ENCODE results near the gene IRAK2.

Gene IRAK2

DNA sequence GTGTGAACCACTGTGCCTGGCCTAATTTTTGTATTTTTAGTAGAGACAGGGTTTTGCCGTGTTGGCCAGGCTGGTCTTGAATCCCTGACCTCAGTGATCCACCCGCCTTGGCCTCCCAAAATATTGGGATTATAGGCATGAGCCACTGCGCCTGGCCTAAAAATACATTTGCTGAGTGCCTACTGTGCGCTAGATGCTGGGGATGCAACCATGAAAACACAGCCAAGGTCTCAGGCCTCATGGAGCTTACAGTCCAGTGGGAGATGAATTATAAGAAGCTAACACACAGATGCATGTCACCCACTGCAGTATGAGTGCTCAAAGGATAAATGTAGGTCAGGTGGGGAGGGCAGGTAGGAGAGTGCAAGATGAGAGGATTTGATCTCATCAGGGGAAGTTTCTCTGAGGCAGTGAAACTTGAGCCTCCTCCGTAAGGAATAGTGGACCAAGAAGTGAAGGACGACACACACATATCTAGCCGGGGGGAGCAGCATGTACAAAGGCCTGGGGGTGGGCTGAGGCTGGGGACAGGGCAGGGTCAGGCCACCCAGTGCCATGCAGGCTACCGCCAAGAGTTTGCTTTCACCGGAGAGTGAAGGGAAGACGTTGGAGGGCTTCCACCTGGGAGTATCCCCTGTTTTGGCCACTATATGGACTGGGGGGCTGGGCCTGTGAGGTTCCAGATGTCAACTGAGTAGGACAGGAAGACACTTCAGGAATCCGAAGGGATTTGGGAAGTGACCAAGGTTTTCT is 24.3 kb downstream of the IRAK2 start:
- no peak overlapping the region for H3K4me3 ChIP-seq (ENCODE audit: low read depth, low read length)

DNA sequence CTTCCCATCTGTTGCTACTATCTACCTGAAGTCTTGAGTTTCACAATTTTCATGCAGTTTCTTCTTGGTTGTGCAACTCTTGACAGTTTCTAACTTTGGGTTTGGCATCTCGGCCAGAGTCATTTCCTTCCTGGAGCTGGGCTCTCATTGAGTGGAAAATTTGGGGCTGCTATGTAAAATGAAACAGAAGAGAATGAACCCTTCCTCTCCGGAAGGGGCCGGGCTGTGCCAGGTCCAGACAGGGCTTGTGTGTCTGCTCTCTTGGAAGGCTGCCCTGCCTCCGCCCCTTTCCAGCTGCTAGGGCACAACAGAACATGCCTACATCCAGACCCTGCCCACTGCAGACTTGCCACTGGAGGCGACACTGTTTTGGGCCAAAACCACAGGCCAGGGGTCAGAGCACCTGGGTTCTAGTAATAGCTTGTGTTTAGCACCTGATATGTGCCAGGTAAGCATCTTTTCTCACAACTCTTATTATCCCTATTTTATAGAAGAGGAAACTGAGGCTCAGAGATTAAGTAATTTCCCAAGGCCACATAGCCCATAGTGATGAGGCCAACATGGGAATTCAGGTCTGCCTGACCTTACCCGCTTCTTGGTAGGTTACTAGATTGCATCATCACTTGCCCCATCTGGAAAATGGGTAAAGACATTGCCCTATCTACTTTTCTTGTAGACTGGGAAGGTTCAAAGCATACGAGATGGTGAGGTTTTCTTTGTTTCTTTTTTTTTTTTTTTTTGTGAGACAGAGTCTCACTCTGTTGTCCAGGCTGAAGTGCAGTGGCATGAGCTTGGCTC is 25.0 kb downstream of the IRAK2 start:
- H3K4me3 ChIP-seq (ENCODE audit: low read depth, low read length), result no peak overlapping the region

DNA sequence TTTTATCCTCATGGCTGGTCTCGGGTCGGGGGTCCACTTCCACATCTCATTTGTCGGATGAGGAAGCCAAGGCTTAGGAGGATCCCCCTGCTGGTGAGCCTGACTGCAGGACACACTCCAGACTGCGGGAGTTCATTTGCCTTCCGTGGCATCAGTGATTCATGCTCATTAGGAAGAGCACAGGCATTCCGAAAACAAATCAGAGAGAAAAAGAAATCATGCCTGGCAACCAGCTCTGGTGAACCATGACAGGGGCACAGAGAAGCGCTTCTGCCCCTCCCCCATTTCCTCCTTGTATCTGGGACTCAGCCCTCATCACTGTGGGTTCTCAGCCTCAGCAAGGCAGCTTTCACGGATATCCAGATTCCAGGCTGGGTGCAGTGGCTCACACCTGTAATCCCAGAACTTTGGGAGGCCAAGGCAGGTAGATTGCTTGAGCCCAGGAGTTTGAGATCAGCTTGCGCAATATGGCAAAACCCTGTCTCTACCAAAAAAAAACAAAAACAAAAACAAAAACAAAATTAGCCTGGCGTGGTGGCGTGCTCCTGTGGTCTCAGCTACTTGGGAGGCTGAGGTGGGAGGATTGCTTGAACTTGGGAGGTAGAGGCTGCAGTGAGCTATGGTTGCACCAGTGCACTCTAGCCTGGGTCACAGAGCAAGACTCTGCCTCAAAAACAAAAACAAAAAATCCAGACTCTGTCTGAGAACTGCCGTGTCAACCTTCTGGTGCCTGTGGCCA is 28.4 kb downstream of the IRAK2 start:
- H3K4me3 ChIP-seq (ENCODE audit: low read depth, low read length), result no peak overlapping the region

- H3K4me3 ChIP-seq (ENCODE audit: low read depth, low read length), result no peak overlapping the region
Measured at GRCh38 chr3:10193692-10194327, 29.1 kb downstream of the IRAK2 start.

DNA sequence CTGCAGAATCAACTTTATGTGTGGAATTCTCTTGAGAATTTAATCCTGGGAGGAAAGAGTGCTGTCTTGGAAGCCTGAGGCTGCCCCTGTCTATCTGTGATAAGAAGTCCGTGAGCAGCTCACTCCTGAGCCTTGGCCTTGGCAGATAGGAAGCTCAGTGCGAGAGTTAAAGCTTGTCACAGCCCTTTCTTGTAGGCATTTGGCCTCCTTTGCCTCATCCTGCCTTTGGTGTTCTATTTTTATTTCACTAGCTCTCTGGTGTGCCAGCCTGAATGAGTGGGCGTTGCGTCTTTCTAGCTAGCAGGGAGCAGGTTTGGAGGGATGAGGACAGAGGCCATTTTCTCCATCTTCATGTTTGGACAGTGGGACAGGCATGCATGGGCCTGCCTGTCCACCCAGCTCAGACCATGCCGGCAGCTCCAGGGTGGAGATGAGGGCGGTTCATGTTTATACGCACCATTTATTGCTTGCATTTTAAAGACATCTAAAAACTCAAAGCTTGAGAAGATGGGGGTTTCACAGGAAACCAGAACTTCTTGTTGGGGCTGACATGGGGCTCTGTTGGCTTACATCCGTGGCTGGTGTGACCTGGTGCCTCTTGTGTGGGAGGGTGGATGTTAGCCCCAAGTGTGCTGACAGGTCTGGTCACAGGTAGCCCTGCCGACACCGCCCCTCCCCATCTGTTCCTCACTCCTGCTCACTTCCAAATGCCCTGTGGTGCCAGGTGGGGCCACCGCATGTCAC is 29.8 kb downstream of the IRAK2 start:
- H3K4me3 ChIP-seq (ENCODE audit: low read depth, low read length), result no peak overlapping the region

GRCh38 chr3:10195366-10196089 is 30.8 kb downstream of the IRAK2 start:
- H3K4me3 ChIP-seq (ENCODE audit: low read depth, low read length), result no peak overlapping the region

DNA sequence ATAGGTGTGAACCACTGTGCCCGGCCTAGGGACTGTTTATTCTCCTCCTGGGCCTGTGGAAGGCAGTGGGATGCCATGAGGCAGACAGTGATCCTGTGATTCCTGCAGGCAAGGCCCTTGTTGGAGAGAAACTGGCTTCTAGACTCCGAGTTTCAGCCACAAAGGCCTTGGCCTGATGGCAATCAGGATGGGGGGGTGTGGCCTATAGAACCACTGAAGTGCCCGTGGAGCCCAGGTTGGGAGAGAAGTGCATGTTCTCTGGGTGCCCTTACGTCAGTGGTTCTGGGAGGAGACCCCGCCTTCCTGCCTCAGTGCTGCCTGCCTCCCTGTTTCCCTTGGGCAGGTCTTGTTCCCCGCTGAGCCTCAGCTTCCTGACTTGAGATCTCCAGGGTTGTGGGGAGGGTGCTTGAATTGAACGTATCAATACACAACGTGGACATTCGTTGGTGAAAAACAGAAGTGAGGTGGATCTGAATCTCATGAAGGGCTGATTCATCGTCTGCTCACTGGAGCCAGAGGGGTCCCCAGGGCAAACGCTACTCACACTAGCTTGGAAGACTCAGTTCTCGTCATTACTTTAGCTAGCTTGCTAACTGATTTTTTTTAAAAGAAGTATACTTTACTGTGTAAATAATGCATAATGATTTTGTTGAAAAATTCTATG is 31.8 kb downstream of the IRAK2 start:
- no peak overlapping the region for H3K4me3 ChIP-seq (ENCODE audit: low read depth, low read length)

- no peak overlapping the region for H3K4me3 ChIP-seq (ENCODE audit: low read depth, low read length)
Measured at GRCh38 chr3:10198226-10198625, 33.5 kb downstream of the IRAK2 start.

DNA sequence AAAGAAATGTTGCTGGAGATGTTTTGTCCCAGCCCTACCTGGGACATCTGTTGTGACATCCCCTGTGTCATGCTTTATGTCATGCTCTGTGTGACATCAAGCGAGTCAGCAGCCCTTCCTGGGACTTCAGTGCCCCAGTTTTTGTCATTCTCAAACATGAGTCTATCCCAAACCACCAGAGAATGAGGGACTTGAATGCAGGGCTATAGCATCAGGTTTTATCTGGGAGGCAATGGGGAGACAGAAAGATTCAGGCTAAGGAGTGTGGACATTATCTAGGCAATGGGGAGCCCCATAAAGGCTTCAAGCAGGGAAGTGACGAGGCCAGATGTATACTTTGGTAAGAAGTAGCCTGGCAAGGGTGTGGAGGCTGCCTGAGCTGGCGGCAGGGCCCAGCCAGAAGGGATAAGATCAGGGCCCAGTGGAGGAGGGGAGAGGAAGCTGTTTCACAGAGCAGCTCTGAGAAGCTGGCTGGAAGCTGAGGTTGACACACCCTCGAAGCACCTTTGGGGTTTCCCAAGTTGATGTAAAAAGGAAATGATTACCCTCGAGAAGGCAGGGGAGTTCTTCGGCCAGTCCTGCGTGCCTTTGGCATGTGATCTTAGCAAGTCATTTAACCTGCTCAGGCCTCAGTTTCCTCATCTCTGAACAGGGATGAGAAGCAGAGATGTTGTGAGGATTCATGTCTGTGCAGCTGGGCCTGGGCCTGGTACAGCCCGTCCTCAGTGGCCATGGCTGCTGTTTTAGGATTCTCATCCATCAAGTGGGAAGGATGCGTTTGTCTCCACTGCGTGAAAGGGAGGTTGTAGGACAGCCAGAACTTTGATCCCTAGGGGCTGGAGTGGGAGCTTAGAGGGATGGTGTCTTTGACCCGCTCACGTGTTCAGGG is 34.3 kb downstream of the IRAK2 start:
- H3K4me3 ChIP-seq (ENCODE audit: low read depth, low read length), result no peak overlapping the region

GRCh38 chr3:10204921-10205320 is 40.2 kb downstream of the IRAK2 start:
- no peak overlapping the region for H3K4me3 ChIP-seq (ENCODE audit: low read depth, low read length)

DNA sequence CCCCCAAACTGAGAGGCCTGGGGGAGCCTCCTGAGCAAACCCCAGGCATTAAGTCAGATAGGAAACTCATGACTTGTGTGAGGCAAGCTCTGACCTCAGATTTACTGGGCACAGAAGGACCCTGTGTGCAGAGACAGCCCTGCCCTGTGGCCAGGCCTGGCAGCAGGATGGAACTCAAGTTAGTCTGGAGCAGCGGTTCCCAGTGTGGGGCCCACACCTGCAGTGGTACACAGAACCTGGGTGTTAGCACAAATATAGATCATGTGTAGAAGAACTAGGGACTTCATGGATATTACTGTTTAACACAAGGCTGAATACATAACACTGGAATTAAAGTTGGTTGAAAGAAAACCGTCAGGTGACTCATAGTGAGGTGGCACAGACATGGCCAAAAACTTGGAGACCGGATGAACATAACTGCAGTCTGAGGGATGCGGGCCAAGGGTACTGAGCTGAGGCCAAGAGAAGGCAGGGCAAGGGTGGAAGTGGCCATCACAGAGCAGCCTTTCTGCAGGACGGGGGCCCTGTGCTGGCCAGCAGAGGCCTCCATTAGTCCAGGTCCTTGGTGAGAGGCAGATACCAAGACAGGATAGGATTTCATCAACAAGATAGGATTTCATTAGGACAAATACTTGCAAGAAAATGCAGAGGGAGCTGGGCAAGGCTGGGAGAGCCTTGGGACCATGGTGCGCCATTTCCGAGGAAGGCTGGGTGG is 40.9 kb downstream of the IRAK2 start:
- no peak overlapping the region for H3K4me3 ChIP-seq (ENCODE audit: low read depth, low read length)

DNA sequence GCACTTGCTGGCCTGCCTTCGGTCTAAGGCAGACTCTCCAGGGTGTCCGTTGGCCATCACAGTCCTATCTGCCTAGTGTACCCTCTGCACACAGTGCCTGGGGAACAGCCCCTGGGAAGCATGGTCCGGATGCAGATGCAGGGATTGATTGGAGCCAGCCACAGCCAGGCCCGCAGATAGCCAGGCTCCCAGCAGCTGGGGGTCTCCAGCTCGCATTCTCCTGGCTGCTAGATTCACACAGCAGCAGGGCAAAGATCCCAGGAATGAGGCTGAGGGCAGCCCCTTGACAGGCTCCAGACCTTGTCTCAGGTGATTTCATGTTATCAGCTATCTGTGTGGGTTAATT is 41.4 kb downstream of the IRAK2 start:
- no peak overlapping the region for H3K4me3 ChIP-seq (ENCODE audit: low read depth, low read length)

- H3K4me3 ChIP-seq (ENCODE audit: low read depth, low read length), result no peak overlapping the region
Measured at GRCh38 chr3:10213156-10213792, 48.6 kb downstream of the IRAK2 start.

DNA sequence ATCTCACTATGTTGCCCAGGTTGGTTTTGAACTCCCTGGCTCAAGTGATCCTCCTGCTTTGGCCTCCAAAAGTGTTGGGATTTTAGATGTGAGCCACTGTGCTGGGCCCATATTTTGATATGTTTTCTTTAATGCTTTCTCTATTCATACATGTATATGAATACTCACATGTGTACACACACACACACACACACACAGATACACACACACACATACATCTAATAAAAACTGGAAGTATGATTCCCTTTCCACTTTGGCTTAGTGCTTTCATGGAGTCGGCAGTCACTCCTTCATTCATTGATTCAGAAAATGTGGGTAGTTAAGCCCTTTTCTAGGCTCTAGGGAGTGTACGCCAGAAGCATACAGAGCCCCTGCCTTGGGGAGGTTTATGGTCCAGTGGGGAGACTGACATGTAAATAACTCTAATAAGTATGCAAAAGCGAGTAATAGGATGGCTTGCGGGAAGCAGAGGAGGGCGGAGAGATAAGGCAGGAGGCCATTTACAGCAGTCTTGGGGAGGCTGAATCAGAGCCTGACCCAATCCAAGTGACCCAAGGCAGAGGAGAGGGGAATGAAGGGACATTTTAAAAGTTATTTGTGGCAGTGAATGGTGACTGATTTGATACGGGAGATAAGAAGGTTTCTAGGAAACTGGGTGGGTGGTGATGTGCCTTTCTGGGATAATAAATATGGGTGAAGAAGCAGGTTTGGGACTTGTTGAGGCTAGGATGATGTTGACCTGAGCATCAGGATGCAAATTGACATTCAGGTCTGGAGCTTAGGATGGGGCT is 51.1 kb downstream of the IRAK2 start:
- no peak overlapping the region for H3K4me3 ChIP-seq (ENCODE audit: low read depth, low read length)

DNA sequence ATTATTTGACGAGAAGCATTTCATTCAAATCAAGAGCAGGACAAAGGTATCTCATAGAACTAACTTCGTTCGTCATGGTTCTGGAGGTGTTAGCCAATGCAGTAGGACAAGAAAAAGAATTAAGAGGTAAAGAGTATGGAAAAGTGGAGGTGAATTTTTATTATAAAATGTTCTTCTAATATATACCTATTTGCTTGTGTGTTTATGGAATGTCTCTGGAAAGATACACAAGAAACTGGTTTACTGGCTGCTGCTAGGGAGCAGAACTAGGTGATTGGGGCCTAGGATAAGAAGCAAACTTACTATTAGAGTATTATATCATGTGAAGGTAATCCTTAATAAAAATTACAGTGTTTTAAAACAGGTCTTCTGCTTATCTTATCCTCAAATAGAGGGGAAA is 52.6 kb downstream of the IRAK2 start:
- no peak overlapping the region for H3K4me3 ChIP-seq (ENCODE audit: low read depth, low read length)

DNA sequence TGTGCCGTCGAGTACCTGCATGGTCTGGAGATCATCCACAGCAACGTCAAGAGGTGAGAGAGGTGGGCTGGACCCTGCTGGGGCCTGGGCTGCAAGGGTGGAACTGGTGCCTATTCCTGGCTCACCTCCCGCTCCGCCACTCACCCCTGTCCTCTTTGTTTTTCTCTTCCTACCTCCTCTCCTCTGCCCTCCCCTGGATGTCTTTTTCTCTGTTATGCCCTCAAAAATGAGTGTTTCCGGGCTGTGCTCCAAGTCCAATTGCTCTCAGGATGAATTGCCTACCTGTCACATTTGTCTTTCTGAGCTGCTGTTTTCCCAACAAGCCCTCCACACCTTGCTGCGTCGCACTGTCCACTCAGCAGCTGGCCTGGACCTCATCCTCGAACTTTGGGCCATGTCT is 55.0 kb downstream of the IRAK2 start:
- H3K4me3 ChIP-seq (ENCODE audit: low read depth, low read length), result no peak overlapping the region
